Vagina (tissue), 2 donors: ENCODE results near the gene SLC39A7.

Experiments used
- POLR2A ChIP-seq, 2 donors: fragments of 450-650 bp; IDR thresholded peaks; one replicate each; pipeline ENCODE4 v1.6.1; 2017; ENCODE audit warnings: antibody characterized with exemption in 2 of 2, mild to moderate bottlenecking in 2 of 2, moderate library complexity in 2 of 2
- POLR2AphosphoS5 ChIP-seq, 2 donors: sonication (generic); formaldehyde crosslinking; IDR thresholded peaks; one replicate each; pipeline ENCODE4 v1.9.0; 2017; ENCODE audit warnings: antibody characterized with exemption in 2 of 2, mild to moderate bottlenecking in 2 of 2, low read depth in 1 of 2; ENCODE audit not compliant: insufficient read depth in 1 of 2
- TF ChIP-seq, protein P1 (sequence below), 3 experiments: fragments of 450-650 bp in 2 of 3; fragments of 200-600 bp in 1 of 3; sonication (generic) in 1 of 3; IDR thresholded peaks; one replicate each; pipeline ENCODE4 v1.5.1; 2017 to 2019; ENCODE audit warnings: antibody characterized with exemption in 3 of 3, mild to moderate bottlenecking in 2 of 3, moderate library complexity in 2 of 3

- TF ChIP-seq POLR2A (IDR thresholded peaks at IDR 0.05) (no peak), POLR2AphosphoS5 (IDR thresholded peaks at IDR 0.05; ENCODE audit: insufficient read depth in 1 of 2, low read depth in 1 of 2) (no peak)
- TF ChIP-seq, protein P1, sequence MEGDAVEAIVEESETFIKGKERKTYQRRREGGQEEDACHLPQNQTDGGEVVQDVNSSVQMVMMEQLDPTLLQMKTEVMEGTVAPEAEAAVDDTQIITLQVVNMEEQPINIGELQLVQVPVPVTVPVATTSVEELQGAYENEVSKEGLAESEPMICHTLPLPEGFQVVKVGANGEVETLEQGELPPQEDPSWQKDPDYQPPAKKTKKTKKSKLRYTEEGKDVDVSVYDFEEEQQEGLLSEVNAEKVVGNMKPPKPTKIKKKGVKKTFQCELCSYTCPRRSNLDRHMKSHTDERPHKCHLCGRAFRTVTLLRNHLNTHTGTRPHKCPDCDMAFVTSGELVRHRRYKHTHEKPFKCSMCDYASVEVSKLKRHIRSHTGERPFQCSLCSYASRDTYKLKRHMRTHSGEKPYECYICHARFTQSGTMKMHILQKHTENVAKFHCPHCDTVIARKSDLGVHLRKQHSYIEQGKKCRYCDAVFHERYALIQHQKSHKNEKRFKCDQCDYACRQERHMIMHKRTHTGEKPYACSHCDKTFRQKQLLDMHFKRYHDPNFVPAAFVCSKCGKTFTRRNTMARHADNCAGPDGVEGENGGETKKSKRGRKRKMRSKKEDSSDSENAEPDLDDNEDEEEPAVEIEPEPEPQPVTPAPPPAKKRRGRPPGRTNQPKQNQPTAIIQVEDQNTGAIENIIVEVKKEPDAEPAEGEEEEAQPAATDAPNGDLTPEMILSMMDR (IDR thresholded peaks at IDR 0.05) = no peak
Observed at GRCh38 chr6:33251395-33252012, 50.8 kb downstream of the SLC39A7 start.
